GM03348 (cell line): ENCODE measurements around the gene ASPHD1.
"Not testable (repeated sequence)": the region's sequence is repeated elsewhere in the genome, so short reads cannot be mapped to it uniquely, and the experiment has no call there.

Experiments used
- DNase-seq: peaks from one replicate; pipeline ENCODE4 v3.0.0; 2012; ENCODE audit warnings: low spot score

The ASPHD1 gene, protein sequence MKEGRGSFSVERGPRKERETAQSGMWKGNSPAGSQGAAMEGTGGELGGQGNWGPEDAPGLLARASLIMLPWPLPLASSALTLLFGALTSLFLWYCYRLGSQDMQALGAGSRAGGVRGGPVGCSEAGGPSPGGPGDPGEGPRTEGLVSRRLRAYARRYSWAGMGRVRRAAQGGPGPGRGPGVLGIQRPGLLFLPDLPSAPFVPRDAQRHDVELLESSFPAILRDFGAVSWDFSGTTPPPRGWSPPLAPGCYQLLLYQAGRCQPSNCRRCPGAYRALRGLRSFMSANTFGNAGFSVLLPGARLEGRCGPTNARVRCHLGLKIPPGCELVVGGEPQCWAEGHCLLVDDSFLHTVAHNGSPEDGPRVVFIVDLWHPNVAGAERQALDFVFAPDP

DNA sequence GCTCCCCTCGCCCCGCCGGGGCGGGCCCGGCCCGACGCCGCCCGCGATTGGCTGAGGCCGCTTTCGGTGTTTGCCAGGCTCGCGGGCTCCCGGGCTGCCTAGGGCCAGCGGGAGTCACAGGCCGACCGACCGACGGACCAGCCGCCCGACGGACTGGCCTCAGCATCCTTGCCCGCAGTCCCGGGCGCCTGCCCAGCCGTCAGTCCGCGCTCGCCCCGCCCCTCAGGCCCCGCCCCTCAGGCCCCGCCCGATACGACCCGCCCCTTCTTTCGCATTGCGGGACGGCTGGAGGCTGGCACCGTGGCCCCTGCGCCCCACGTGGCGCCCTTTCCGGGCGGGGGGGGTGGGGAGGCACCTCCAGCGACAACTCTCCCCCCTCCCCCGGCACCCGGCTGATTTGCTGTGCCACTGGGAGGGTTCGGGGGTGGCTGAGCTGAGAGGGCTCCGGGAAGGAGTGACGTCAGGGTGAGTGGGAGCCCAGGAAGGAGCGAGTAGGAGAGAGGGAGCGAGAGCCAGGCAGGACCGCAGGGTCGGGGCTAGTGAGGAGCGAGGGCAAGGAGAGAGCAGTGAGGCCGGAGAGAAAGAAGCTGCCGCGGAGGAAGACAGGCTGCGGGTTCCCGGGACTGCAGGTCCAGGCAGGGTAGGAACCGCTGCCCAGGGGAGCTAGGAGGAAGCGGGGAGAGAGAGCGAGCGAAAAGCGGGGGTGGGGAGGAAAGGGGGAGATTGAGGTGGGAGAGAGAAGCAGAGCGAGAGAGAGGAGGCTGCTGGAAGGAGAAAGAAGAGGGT, at the start of gene ASPHD1:
Gene ASPHD1, plus strand, starts transcription at position 387 of the 786 bp plus-strand sequence. CDS start 484 bp downstream, outside the sequence.
- peak; percentile 95 for DNase-seq

DNA sequence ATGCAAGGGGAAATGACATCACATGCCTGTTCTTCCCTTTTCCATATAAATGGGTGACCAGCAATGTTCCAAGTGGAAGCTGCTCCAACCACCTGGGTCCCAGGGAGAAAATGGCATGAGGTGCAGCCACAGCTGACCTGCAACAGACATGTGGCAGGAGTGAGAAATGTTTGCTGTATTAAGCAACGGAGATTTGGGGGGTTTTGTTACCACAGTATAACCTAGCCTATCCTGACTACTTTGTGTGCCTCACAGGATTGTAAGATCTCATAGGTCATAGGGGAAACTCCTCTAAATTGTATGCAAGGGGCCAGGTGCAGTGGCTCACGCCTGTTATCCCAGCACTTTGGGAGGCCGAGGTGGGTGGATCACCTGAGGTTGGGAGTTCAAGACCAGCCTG, 49.3 kb upstream of the ASPHD1 start:
- DNase-seq, result no peak

- DNase-seq, result peak; percentile 68
Measured at GRCh38 chr16:29852654-29853053, 47.6 kb upstream of the ASPHD1 start.

- no peak for DNase-seq
Measured at GRCh38 chr16:29854520-29855100, 45.7 kb upstream of the ASPHD1 start.

DNA sequence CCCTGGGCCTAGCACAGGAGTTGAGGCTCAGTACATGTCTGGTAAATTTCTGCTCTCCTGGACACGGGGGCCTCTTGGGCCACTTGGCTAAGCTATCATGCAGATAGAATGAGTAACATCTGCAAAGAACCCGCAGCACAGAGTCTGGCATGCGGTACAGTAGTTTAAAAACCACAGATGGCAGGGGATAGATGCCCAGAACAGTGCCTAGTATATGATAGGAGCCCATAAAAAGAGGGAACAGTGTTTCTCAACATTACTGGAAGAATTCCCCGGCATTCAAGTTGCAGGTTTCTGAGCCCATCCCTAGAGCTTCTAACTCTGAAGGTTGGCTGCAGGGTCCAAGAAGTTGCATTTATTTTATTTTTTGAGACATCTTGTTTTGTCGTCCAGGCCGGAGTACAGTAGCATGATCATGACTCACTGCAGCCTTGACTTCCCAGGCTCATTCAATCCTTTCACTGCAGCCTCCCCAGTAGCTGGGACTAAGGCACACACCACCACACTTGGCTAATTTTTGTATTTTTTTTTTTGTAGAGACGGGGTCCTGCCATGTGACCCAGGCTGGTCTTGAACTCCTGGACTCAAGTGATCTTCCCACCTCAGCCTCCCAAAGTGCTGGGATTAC, 43.0 kb upstream of the ASPHD1 start:
- peak; percentile 72 for DNase-seq

- DNase-seq, result no peak
Measured at GRCh38 chr16:29858149-29858849, 42.0 kb upstream of the ASPHD1 start.

- DNase-seq, result no peak
Measured at GRCh38 chr16:29858974-29859373, 41.3 kb upstream of the ASPHD1 start.

DNA sequence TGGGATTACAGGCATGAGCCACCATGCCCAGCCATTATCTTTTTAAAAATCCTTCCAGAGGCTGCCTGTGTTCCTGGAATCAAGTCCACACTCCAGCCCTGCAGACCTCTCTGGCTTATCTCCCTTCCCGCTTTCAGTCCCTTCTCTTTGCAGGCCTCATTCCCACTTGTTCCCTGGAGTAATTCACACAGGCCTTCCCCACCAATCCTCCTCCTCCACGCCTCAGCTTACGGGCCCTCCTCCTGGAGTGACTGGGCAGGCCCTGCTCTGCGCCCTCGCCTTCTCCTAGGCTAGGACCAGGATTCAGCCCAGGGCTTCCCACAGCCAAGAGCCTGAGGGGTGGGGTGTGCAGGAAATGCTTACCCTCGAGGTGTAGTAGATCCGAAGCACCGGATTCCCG, 40.1 kb upstream of the ASPHD1 start:
- DNase-seq, result no peak

DNA sequence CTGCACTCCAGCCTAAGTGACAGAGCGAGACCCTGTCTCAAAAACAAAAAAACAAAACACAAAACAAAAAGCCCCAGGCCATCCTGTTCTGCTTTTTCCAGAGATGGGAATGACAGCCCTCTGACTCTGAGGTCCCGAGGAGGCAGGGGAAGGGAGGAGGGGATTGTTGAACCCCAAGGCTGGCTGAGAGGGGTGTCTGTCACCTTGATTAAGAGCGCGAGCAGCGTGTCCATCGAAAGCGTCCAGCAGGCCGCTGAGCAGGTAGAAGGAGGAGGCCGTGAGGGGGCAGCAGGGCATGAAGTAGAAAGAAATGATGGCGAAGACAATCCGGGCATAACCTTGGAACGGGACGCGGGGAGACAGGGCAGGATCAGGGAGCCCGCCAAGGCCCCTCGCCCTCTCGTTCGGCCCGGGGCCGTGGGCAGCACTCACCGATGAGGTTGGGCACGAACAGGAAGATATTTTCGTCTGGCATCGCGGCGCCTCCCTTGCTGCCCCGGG, 37.9 kb upstream of the ASPHD1 start:
- peak; percentile 43 for DNase-seq

- peak; percentile 97 for DNase-seq
Measured at GRCh38 chr16:29862884-29863668, 37.2 kb upstream of the ASPHD1 start, which contains the start of gene CDIPT. TSS of gene CDIPT (minus strand) at chr16:29863226. CDS start at chr16:29862857, 369 bp downstream.

DNA sequence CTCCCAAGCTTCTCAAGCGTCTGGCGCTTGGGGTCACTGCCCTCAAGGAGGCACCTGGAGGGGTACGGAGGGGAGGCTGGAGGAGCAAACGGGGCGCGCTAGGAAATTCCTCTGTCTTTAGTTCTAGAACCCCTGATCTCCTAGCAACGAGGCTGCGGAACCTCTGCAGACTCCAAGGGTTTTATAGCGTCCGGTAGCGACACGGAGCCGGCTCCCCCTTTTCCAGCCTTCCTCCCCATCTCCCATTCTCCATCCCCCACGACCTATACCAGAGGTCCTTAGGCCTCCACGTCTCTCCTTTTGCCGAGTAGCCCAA, 36.7 kb upstream of the ASPHD1 start:
- DNase-seq, result no peak

GRCh38 chr16:29864205-29864604, 36.1 kb upstream of the ASPHD1 start:
- no peak for DNase-seq

DNA sequence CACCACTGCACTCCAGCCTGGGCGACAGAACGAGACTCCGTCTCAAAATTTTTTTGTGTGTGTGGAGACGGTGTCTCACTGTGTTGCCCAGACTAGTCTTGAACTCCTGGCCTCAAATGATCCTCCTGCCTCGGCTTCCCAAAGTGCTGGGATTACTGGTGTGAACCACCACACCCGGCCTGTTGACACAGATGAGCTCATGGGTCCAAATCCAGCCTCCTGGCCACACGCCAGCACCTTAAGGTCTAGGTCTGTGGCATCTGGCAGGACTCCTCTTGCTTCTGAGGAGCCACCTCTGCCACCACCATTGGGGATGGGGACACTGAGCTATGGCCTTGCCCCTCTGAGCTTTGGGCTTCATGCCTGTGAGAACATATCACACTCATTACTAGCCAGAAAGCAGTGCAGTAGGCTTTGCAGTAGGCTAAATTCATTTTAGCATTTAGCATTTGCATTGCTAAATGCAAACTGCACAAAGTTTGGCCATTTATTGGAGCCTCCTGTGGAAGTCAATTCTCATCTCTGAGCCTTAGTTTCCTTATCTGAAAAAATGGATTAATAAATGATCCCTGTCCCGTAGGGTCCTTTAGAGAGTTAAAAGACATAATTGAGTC, 31.8 kb upstream of the ASPHD1 start:
- DNase-seq, result no peak

DNA sequence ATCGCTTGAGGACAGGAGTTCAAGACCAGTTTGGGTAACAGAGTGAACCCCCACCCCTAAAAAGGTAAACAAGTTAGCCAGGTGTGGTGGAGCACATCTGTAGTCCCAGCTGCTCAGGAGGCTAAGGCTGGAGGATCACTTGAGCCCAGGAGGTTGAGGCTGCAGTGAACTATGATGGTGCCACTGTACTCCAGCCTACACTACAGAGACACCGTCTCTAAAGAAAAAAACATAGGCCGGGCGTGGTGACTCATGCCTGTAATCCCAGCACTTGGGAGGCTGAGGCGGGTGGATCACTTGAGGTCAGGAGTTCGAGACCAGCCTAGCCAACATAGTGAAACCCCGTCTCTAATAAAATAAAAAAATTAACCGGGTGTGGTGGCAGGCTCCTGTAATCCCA, 31.2 kb upstream of the ASPHD1 start:
- not testable (repeated sequence) for DNase-seq

DNA sequence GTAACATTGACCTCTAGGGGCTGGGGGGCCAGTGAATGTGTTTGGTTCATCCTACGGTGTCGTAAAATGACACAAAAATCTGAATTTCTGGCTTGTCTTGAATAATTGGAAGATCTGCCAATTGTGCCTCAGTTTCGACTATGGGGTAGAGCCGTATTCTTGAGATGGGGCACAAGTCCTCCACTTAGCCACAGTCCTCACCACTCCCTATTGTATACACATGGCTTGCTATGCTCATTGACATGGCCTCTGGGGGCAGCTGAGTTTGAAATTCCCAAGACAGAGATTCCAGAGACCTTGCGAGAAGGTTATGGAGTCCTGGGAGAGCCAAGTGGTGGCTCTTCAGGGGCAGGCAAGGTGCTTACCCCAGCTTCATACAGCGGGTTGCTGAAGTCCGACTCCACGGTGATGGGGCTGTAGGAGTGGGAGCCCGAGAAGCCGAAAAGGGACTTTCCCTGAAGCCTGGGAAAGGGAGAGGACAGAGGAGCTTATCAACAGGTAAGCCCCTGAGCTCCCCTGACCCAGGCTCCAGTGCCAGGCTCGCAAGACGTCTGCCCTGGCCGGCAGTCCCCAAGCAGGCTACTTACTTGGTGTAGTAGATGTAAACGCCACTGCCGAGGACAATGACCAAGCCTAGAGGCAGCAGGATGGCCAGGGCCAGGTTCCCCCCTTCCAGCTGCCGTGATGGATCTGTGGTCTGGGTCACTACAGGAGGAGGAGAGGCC, 28.3 kb upstream of the ASPHD1 start:
- no peak for DNase-seq

- no peak for DNase-seq
Measured at GRCh38 chr16:29873319-29873718, 27.0 kb upstream of the ASPHD1 start.

DNA sequence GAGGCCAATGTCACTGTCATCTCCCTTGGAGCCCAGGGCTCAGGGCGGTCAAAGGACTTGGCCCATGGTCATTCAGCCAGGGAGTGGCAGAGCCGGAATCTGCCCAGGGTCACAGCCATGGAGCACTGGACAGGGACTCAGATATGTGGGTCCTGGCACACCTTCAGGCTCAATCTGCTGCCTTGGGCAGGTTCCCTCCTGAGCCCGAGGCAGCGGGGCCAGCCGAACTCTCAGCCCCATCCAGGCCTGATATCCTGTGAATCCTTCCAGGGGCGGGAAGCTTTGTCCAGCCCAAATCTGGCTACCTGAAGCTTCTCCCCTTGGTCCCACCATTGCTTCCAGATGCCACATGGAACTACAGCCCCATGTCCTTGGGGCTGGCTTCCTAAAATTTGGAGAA, 25.1 kb upstream of the ASPHD1 start:
- DNase-seq, result no peak

GRCh38 chr16:29876217-29876593, 24.1 kb upstream of the ASPHD1 start:
- no peak for DNase-seq

DNA sequence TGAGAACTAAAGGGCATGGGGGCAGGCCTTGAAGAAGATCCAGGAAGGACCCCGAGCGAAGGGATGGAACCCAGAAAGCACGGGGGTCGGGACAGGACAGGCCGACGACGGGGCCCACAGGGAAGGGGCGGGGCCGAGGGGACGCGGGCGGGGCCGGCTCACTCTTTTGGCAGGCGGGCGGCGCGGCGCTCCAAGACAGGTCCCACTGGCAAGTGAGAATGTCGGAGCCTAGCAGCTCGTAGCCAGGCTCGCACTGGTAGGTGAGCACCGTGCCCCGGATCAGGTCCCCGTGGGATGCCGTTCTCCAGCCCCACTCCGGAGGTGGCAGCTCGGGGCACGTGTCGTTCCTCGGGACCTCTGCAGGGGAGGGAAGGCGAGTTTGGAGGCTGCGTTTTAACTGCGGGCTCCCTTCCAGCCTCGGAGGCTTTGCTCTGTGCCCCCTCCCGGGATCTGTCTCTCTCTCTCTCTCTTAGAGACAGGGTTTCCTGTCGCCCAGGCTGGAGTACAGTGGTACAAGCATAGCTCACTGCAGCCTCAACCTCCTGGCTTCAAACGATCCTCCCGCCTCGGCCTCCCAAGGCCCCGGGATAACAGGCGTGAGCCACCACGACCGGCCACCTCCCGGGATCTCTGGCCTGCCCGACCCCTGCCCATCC, 23.6 kb upstream of the ASPHD1 start:
- DNase-seq, result peak; percentile 42
